DMS79 (cell line): ENCODE data around the gene KLF5.
"Not testable (repeated sequence)": the region's sequence is repeated elsewhere in the genome, so short reads cannot be mapped to it uniquely, and the experiment has no call there.

Experiments used
- DNase-seq: peaks from one replicate; lab custom pipeline; 2025; lab: John Stamatoyannopoulos, UW

Gene KLF5

DNA sequence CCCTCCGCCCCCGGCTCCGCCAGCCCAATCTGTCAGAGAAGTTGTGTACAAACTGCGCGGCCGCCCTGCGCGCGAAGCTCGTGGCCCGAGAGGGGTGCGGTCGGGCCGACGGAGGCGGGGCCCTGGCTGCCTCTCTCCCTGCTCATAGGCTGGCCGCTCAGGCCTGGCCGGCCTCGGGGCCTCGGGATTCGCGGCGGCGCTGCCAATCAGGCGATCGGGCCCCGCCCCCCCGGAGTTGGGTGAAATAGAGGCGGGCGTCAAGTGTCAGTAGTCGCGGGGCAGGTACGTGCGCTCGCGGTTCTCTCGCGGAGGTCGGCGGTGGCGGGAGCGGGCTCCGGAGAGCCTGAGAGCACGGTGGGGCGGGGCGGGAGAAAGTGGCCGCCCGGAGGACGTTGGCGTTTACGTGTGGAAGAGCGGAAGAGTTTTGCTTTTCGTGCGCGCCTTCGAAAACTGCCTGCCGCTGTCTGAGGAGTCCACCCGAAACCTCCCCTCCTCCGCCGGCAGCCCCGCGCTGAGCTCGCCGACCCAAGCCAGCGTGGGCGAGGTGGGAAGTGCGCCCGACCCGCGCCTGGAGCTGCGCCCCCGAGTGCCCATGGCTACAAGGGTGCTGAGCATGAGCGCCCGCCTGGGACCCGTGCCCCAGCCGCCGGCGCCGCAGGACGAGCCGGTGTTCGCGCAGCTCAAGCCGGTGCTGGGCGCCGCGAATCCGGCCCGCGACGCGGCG is at the start of gene KLF5:
TSS of gene KLF5 (plus strand) at position 270 of the 724 bp plus-strand sequence. CDS start at position 593, 323 bp downstream.
- peak; percentile 83 for DNase-seq

- no peak for DNase-seq
These were observed 47.1 kb upstream of the KLF5 start for GRCh38 chr13:73011751-73012150.

- no peak for DNase-seq
These were observed 43.0 kb upstream of the KLF5 start for GRCh38 chr13:73015805-73016204.

DNA sequence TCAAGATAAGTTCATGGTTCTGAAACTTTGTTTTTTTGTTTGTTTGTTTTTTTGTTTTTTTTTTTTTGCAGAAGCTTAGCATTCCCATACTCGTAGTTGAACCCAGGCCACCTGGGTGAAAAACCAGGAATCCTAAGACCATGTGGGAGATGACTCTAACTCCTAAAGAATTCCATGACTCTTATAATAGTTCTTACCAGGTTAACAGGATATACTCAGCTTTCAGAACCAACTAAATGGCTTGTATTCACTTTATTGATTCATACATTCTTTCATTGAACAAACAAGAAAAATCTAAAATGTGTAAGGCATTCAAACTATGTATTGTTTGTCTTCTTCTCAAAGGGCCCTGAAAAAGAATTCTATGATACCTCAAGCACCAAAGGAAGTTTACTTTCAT is 40.5 kb upstream of the KLF5 start:
- no peak for DNase-seq

- DNase-seq, result no peak
These were observed 33.4 kb upstream of the KLF5 start for GRCh38 chr13:73025217-73026012.

GRCh38 chr13:73034901-73035300 is 23.9 kb upstream of the KLF5 start:
- DNase-seq, result no peak

DNA sequence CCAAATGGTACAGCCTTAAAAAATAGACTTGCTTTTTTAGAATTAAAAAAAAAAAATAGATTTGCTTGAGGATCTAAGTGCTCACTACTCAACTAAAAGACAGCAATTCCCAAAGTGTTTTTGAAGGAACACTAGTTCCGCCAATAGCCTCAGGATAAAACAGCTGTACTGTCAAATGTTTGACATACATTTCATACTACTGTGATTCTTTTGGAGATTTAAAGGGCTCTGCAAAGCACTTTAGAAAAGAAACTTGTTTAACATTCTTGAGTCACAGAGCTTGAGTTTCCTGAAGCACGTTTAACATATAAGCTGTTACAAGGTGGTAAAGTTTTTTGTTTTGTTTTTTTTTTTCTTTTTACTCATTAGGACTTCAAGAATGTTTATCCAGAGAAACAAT is 23.1 kb upstream of the KLF5 start:
- DNase-seq, result no peak

DNA sequence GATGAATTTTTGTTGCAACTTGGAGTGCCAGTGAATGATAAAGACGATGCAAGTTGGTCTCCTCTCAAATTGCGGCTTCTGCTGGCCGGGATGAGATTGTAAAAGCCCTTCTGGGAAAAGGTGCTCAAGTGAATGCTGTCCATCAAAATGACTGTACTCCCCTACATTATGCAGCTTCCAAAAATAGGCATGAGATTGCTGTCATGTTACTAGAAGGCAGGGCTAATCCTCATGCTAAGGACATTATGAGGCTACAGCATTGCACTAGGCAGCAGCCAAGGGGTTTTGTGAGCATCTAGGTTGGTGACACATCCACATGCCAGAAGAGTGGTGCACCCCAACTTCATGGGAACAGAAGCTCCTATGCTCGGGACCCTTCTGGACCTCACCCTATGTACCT is 22.2 kb upstream of the KLF5 start:
- DNase-seq, result no peak

DNA sequence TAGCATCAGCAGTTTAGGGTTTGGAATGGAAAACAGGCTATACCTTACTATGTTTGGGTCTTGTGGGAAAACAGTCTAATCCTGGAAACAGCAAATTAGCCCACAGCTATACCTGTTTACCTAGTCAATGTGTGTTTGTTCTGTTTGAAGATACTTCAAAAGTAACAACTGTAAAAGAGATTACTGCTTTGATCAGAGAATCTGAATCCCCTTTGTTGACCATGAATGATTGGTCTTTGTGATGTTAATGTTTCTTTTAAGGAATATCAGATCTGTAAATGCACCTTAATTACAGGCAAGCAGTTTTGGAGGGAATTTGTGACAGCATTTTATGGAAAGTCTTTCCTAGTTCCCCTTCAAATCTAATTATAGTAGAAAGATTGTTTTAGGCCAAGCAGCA is 20.7 kb upstream of the KLF5 start:
- no peak for DNase-seq

DNA sequence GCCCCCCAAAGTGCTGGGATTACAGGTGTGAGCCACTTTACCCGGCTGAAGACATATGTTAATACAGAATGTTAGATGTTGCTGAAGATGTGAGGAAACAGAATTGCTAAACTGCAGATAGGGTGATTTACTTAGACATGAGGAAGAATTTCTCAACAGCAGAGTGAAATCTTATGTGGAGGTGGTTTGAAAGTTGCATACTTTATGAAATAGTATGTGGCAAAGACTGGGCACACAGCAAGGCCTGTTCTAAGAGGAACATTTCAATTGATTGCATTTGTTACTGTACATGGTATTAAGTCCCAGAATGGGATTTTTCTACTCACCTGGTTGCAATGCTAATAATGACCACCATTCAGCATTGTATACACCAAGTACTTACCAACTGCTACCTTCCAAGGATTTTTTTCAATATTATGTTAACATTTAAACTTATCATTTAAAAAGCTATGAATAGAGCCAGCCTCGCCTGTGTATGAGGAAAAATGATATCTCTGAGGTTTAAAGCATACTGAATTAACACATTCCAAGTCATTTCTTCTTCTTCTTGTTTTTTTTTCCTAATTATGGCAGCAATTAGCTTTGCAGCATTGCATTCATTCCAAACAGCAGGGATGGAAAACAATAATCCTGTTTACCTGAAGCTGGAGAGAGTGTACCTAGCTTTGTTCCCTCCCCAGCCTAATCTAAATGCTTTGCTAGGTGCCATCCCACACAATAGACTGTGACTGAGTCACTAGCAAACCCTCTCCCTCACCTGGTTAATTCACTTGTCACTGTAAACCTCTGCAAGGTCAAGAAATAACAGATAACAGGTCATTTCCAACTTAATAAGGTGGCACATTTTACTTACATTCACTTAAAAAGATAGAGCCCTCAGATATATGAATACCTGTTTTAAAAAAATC is 19.4 kb upstream of the KLF5 start:
- no peak for DNase-seq

DNA sequence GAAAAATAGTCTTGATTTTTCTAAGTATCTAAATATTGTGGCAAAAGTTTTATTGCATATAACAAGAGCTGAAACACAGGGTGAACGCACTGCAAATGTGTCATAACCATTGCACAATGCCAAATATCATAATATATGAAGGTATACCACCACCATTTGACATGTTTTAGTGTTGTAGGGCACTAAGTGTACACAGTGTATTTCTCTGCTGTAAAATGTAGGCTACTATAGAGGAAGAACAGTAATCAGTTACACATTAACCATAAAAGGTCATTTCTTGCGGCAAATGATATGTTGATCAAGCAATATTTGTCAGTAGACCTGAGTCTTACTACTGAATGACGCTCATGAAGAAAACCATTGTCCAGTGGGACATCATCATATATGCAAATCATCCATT is 18.3 kb upstream of the KLF5 start:
- no peak for DNase-seq

GRCh38 chr13:73040968-73041596 is 17.7 kb upstream of the KLF5 start:
- no peak for DNase-seq

DNA sequence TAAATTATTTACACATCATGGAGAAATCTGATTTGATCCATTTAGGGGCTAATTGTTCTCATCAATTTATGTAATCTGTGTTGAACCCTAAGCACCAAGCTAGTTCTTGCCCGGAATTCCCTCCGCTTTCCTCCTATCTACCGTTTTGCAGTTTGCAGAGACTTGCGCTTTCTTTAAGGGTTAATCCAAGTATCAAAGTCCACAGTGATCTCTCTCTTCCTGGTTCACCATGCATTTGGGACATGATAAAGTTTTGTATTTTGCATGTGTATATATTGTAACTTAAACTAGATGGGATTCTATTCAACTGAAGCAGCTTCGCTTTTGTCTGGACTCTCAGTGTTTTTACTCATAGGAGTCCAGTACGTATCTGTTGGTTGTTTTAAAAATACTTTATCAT is 13.8 kb upstream of the KLF5 start:
- no peak for DNase-seq

DNA sequence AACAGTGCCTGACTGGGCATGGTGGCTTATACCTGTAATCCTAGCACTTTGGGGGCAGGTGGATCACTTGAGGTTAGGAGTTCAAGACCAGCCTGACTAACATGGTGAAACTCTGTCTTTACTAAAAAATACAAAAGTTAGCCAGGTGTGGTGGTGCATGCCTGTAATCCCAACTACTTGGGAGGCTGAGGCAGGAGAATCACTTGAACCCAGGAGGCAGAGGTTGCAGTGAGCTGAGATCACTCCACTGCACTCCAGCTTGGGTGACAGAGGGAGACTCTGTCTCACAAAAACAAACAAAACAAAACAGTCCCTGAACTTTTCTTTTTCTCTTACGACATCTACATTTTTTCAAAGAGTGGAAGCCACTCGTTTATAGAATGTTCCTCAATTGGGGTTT is 10.2 kb upstream of the KLF5 start:
- DNase-seq, result not testable (repeated sequence)

- DNase-seq, result no peak
These were observed 4.1 kb upstream of the KLF5 start for GRCh38 chr13:73054712-73055111.

- no peak for DNase-seq
These were observed 2.8 kb upstream of the KLF5 start for GRCh38 chr13:73055813-73056564.

- DNase-seq, result no peak
These were observed 2.2 kb upstream of the KLF5 start for GRCh38 chr13:73056565-73056962.

DNA sequence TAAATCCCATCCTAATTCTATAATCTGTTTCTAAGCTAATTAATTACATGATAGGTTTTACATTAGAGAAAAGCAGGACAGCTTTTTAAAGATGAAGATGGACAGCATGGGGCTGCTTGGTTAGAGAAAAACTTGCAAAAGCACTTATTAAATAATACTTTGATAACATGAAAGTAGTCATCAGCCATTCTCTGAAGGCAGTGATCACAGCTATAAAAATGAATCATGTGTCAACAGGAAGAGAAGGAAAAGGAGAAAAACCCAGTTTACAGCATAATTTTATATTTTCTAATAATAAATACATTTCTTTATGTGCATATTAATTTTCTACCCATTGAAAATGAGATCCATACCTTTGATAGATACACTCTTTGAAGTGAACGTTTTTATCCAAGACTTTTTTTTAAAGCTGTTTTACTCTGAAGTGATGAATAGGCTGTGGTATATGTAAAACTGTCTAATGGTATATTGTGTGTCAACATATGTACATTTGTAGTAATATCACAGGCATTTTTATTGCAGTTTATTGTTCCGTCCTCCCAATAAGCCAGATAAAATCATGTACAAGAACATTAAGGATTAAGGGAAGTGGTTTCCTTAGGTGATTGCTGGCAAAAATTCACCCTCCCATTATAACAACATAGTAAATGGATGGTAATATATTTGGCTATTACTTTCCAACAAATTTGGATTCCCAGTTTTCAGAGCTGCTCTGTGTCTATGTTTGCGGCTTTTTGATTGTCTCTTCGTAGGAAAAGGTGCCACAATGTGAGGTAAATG is 1.3 kb upstream of the KLF5 start:
- DNase-seq, result no peak

DNA sequence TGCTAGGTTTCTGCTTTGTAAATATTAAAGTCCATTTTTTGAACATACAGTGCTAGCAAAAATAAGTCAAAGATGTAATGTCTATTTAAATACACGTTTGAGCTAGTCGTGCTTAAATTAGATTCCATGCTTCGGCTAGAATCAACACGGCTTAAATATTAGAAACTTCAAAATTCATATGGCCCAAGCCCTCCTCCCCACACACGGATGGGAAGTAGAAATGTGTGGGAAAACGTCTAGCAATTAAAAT is 816 bp upstream of the KLF5 start:
- no peak for DNase-seq

- no peak for DNase-seq
These were observed 421 bp upstream of the KLF5 start for GRCh38 chr13:73058432-73058735.
